Measurements from ENCODE around the gene ENTPD6. TPM values are rescaled to one million over a fixed set of nuclear protein-coding genes. Genes with fewer than 3 reads are reported as not detected.

The ENTPD6 gene
- total RNA-seq, 1 experiment from 2014 or later, result 86.6 TPM

- TF ChIP-seq CTCF (IDR thresholded peaks at IDR 0.05; ENCODE audit: insufficient read depth in 1 of 2, low read depth in 1 of 2, low read length in 1 of 2, severe bottlenecking in 1 of 2, unreplicated experiment in 1 of 2), result no peak
- H3K4me1 Mint-ChIP-seq (ENCODE audit: low read depth, unreplicated experiment), result no peaks in the 10 kb centered on the region
- ChIA-PET CTCF (interaction anchor here (1.2 kb wide), 1 partner anchor 9 kb away, joined by 4 read pairs; no protein-coding TSS in a partner anchor), POLR2A (no interaction called here)
- no peak overlapping the region for H3K27ac Mint-ChIP-seq (ENCODE audit: unreplicated experiment)
- H3K4me3 Mint-ChIP-seq (ENCODE audit: unreplicated experiment), result no peak overlapping the region
- H3K9me3 Mint-ChIP-seq (ENCODE audit: unreplicated experiment), result peaks cover 29% of the 10 kb centered on the region
- H3K9me3 ChIP-seq, result 0 out of 2 replicates have a peak, but pooled peaks cover 10% of the 10 kb centered on the region
- no peak for DNase-seq
- H3K27me3 ChIP-seq (replicated peaks; ENCODE audit: control insufficient read depth, insufficient read depth, low read length), result no peaks in the 10 kb centered on the region
- peaks cover 3% of the 10 kb centered on the region for H3K27me3 Mint-ChIP-seq (ENCODE audit: insufficient read depth, unreplicated experiment)
- intact Hi-C loops (cut with micrococcal nuclease; ENCODE audit: unreplicated experiment), result no loop called here
- no TSS peak for BruUV-seq (replicated peaks)
- no peaks in the 10 kb centered on the region for H3K36me3 ChIP-seq (ENCODE audit: control insufficient read depth, insufficient read depth, low read length)
- H3K36me3 Mint-ChIP-seq (ENCODE audit: insufficient read depth, unreplicated experiment), result no peaks in the 10 kb centered on the region
- H3K4me1 ChIP-seq, result peaks cover 10% of the 10 kb centered on the region; the same call in 1 of the 2 replicates
- H3K4me3 ChIP-seq (ENCODE audit: low read depth, low read length), result no peak overlapping the region
Measured at GRCh38 chr20:25187220-25187619, 8.3 kb upstream of the ENTPD6 start.

GRCh38 chr20:25187635-25188034 lies 7.9 kb upstream of the ENTPD6 start:
- no peak for DNase-seq
- intact Hi-C loops (cut with micrococcal nuclease; ENCODE audit: unreplicated experiment), result no loop called here
- TF ChIP-seq CTCF (IDR thresholded peaks at IDR 0.05; ENCODE audit: insufficient read depth in 1 of 2, low read depth in 1 of 2, low read length in 1 of 2, severe bottlenecking in 1 of 2, unreplicated experiment in 1 of 2), result no peak
- BruUV-seq (replicated peaks), result no TSS peak
- H3K27me3 Mint-ChIP-seq (ENCODE audit: insufficient read depth, unreplicated experiment), result peaks cover 3% of the 10 kb centered on the region
- H3K27ac Mint-ChIP-seq (ENCODE audit: unreplicated experiment), result no peak overlapping the region
- no peak overlapping the region for H3K4me3 Mint-ChIP-seq (ENCODE audit: unreplicated experiment)
- H3K9me3 Mint-ChIP-seq (ENCODE audit: unreplicated experiment), result peaks cover 29% of the 10 kb centered on the region
- Histone ChIP-seq H3K36me3 (ENCODE audit: control insufficient read depth, insufficient read depth, low read length) (no peaks in the 10 kb centered on the region), H3K4me1 (peaks cover 10% of the 10 kb centered on the region; the same call in 1 of the 2 replicates), H3K4me3 (ENCODE audit: low read depth, low read length) (no peak overlapping the region), H3K27me3 (replicated peaks; ENCODE audit: control insufficient read depth, insufficient read depth, low read length) (no peaks in the 10 kb centered on the region), H3K9me3 (0 out of 2 replicates have a peak, but pooled peaks cover 10% of the 10 kb centered on the region)
- ChIA-PET POLR2A (interaction anchor here (1.2 kb wide), 1 partner anchor 60 kb away, joined by 5 read pairs; the partner anchor contains the start of gene PYGB), CTCF (interaction anchor here (1.2 kb wide), 1 partner anchor 9 kb away, joined by 4 read pairs; no protein-coding TSS in a partner anchor)
- no peaks in the 10 kb centered on the region for H3K36me3 Mint-ChIP-seq (ENCODE audit: insufficient read depth, unreplicated experiment)
- no peaks in the 10 kb centered on the region for H3K4me1 Mint-ChIP-seq (ENCODE audit: low read depth, unreplicated experiment)

- Mint-ChIP-seq H3K4me3 (ENCODE audit: unreplicated experiment) (no peak overlapping the region), H3K36me3 (ENCODE audit: insufficient read depth, unreplicated experiment) (no peaks in the 10 kb centered on the region), H3K27ac (ENCODE audit: unreplicated experiment) (no peak overlapping the region), H3K9me3 (ENCODE audit: unreplicated experiment) (peaks cover 28% of the 10 kb centered on the region), H3K27me3 (ENCODE audit: insufficient read depth, unreplicated experiment) (peaks cover 3% of the 10 kb centered on the region), H3K4me1 (ENCODE audit: low read depth, unreplicated experiment) (no peaks in the 10 kb centered on the region)
- H3K4me1 ChIP-seq, result peaks cover 10% of the 10 kb centered on the region; the same call in 1 of the 2 replicates
- ChIA-PET CTCF (no interaction called here), POLR2A (interaction anchor here (1.2 kb wide), 1 partner anchor 59 kb away, joined by 5 read pairs; the partner anchor contains the start of gene PYGB)
- no peak for DNase-seq
- no peaks in the 10 kb centered on the region for H3K36me3 ChIP-seq (ENCODE audit: control insufficient read depth, insufficient read depth, low read length)
- H3K27me3 ChIP-seq (replicated peaks; ENCODE audit: control insufficient read depth, insufficient read depth, low read length), result no peaks in the 10 kb centered on the region
- intact Hi-C loops (cut with micrococcal nuclease; ENCODE audit: unreplicated experiment), result no loop called here
- no peak for TF ChIP-seq CTCF (IDR thresholded peaks at IDR 0.05; ENCODE audit: insufficient read depth in 1 of 2, low read depth in 1 of 2, low read length in 1 of 2, severe bottlenecking in 1 of 2, unreplicated experiment in 1 of 2)
- BruUV-seq (replicated peaks), result no TSS peak
- H3K9me3 ChIP-seq, result 0 out of 2 replicates have a peak, but pooled peaks cover 5% of the 10 kb centered on the region
- no peak overlapping the region for H3K4me3 ChIP-seq (ENCODE audit: low read depth, low read length)
Measured at GRCh38 chr20:25188218-25188617, 7.3 kb upstream of the ENTPD6 start.

Measured in Caco-2 (cell line).